ENCODE measurements around the gene SMARCD2.

The SMARCD2 gene

GRCh38 chr17:63830904-63831491, 11.5 kb downstream of the SMARCD2 start:
- no peak for DNase-seq

GRCh38 chr17:63830278-63830677, 12.2 kb downstream of the SMARCD2 start:
- no peak for DNase-seq

GRCh38 chr17:63828936-63829335, 13.5 kb downstream of the SMARCD2 start:
- no peak for DNase-seq

GRCh38 chr17:63827801-63828221, 14.7 kb downstream of the SMARCD2 start:
- no peak for DNase-seq

GRCh38 chr17:63827002-63827800, 15.3 kb downstream of the SMARCD2 start, which contains the start of the genes FTSJ3 and PSMC5:
Gene FTSJ3, minus strand, starts transcription at chr17:63827663. Its CDS starts 761 bp downstream, at chr17:63826902.
Gene PSMC5, plus strand, starts transcription at chr17:63827431. Its CDS starts 60 bp downstream, at chr17:63827491.
- peak; percentile 94 for DNase-seq

- DNase-seq, result no peak
Measured at GRCh38 chr17:63826468-63827001, 15.9 kb downstream of the SMARCD2 start.

GRCh38 chr17:63824362-63824761, 18.1 kb downstream of the SMARCD2 start:
- no peak for DNase-seq

- DNase-seq, result no peak
Measured at GRCh38 chr17:63823659-63824331, 18.7 kb downstream of the SMARCD2 start.

- no peak for DNase-seq
Measured at GRCh38 chr17:63822537-63822936, 19.9 kb downstream of the SMARCD2 start.

- no peak for DNase-seq
Measured at GRCh38 chr17:63821804-63822203, 20.7 kb downstream of the SMARCD2 start.

GRCh38 chr17:63820963-63821561, 21.4 kb downstream of the SMARCD2 start:
- no peak for DNase-seq

- DNase-seq, result no peak
Measured at GRCh38 chr17:63819585-63820537, 22.6 kb downstream of the SMARCD2 start.

GRCh38 chr17:63819131-63819530, 23.4 kb downstream of the SMARCD2 start:
- no peak for DNase-seq

GRCh38 chr17:63817736-63818385, 24.6 kb downstream of the SMARCD2 start:
- no peak for DNase-seq

- DNase-seq, result no peak
Measured at GRCh38 chr17:63816669-63817068, 25.8 kb downstream of the SMARCD2 start.

- DNase-seq, result no peak
Measured at GRCh38 chr17:63816123-63816522, 26.4 kb downstream of the SMARCD2 start.

- no peak for DNase-seq
Measured at GRCh38 chr17:63809970-63810369, 32.5 kb downstream of the SMARCD2 start.

GRCh38 chr17:63805591-63805990, 36.9 kb downstream of the SMARCD2 start:
- no peak for DNase-seq

GRCh38 chr17:63804328-63804727, 38.2 kb downstream of the SMARCD2 start:
- DNase-seq, result no peak

- no peak for DNase-seq
Measured at GRCh38 chr17:63800783-63801182, 41.7 kb downstream of the SMARCD2 start.

GRCh38 chr17:63798572-63799106, 43.8 kb downstream of the SMARCD2 start:
- peak; percentile 40 for DNase-seq

Measured in fibroblast of upper back skin (primary cell).